Stimulated activated CD8-positive, alpha-beta memory T cell treated with anti-CD3 and anti-CD28 coated beads, Interleukin-4, amount 100 ng/mL, for 48 hours (primary cell): ENCODE results near the gene AJAP1.

Experiments used
- DNase-seq: peaks from one replicate; pipeline ENCODE4 v3.0.0-alpha.2; 2020

The AJAP1 gene

GRCh38 chr1:4684864-4685522, 30.6 kb downstream of the AJAP1 start:
- DNase-seq: no peak

- DNase-seq: no peak
These were observed 31.1 kb downstream of the AJAP1 start for GRCh38 chr1:4685523-4685865.

GRCh38 chr1:4687943-4688342, 33.5 kb downstream of the AJAP1 start:
- no peak for DNase-seq

DNA sequence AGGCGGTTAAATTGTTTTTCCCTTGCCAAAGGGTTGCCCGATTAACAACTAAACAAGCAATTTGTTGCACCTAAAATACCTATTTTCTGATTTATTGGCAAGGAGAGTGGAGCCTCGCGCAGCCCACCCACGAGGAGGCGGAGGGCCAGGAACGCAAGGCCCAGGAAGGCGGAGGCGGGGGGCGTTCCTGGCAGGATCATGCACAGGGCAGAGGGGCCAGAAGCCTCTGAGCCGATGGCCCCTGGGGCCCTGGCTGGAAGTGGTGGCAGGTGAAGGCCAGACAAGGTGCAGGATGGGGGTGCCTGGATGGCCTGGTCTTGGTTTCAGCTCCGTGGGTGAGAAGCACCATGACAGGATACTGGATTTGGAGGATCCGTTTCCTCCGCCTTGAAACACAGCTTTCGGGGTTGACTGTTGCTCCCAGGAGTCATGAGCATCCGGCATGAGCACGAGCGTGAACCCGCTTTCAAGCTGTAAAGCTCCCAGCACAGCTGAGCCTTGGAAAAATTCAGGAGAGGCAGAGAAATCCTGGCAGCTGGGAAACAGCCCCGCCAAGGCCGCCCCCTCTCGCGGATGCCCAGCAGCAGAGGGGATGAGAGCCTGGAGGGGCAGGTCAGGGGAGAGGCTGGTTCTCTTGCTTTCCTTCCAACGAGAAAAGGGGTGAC, 35.0 kb downstream of the AJAP1 start:
- no peak for DNase-seq

GRCh38 chr1:4689941-4690635, 35.7 kb downstream of the AJAP1 start:
- no peak for DNase-seq

- DNase-seq: no peak
These were observed 36.7 kb downstream of the AJAP1 start for GRCh38 chr1:4690951-4691675.

DNA sequence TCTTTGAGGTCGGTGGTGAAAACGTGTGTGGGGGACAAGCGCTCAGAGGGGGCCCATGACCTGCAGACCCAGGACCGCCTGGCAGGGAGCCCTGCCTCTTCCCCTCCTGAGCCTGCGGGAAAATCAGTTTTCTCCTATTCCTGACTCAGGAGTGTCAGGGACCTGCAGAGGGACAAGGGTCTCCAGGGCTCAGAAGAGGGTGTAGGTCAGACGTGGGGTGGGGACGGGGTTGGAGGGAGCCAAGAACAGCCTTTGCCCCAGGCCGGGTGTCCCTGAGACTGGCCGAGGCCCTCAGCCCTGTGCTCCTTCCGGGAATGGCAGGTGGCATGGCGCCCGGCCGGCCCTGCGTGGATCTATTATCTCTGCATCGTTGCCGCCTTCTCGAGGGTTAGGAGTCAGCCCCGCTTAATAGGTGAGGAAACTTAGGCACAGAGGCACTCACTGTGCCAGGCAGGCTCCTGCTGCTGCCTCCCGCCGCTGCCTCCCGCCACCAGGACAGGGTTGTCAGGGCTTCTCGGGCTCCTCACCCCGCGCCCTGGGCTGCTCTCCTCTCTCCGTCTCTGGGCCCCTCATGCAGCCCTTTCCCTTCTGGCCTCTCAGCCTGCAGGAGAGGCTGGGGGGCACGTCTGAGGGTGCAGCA, 37.5 kb downstream of the AJAP1 start:
- no peak for DNase-seq

- DNase-seq: no peak
These were observed 38.0 kb downstream of the AJAP1 start for GRCh38 chr1:4692437-4692836.

DNA sequence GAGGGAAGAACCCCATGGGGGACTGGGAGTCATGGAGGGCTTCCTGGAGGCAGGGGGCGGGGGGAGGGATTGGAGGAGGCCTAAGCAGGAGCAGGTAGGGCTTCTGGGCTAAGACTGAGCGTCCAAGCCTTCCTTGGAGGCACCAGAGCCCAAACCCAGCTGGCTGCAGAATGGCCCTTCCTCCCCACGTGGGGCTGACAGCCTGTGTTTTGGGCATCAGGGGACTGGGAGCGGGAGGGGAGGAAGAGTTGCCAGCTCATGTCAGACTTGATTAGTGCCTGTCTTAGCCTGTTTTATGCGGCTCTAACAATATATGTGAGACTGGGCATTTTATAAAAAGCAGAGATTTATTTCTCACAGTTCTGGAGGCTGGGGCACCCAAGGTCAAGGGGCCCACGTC, 38.9 kb downstream of the AJAP1 start:
- DNase-seq: no peak

- no peak for DNase-seq
These were observed 39.5 kb downstream of the AJAP1 start for GRCh38 chr1:4693891-4694290.

- no peak for DNase-seq
These were observed 40.1 kb downstream of the AJAP1 start for GRCh38 chr1:4694492-4694891.

- no peak for DNase-seq
These were observed 40.8 kb downstream of the AJAP1 start for GRCh38 chr1:4695241-4695640.

GRCh38 chr1:4696161-4696745, 41.8 kb downstream of the AJAP1 start:
- no peak for DNase-seq

- no peak for DNase-seq
These were observed 42.3 kb downstream of the AJAP1 start for GRCh38 chr1:4696753-4697152.

GRCh38 chr1:4697801-4698200, 43.4 kb downstream of the AJAP1 start:
- DNase-seq: no peak

GRCh38 chr1:4698911-4699310, 44.5 kb downstream of the AJAP1 start:
- no peak for DNase-seq

DNA sequence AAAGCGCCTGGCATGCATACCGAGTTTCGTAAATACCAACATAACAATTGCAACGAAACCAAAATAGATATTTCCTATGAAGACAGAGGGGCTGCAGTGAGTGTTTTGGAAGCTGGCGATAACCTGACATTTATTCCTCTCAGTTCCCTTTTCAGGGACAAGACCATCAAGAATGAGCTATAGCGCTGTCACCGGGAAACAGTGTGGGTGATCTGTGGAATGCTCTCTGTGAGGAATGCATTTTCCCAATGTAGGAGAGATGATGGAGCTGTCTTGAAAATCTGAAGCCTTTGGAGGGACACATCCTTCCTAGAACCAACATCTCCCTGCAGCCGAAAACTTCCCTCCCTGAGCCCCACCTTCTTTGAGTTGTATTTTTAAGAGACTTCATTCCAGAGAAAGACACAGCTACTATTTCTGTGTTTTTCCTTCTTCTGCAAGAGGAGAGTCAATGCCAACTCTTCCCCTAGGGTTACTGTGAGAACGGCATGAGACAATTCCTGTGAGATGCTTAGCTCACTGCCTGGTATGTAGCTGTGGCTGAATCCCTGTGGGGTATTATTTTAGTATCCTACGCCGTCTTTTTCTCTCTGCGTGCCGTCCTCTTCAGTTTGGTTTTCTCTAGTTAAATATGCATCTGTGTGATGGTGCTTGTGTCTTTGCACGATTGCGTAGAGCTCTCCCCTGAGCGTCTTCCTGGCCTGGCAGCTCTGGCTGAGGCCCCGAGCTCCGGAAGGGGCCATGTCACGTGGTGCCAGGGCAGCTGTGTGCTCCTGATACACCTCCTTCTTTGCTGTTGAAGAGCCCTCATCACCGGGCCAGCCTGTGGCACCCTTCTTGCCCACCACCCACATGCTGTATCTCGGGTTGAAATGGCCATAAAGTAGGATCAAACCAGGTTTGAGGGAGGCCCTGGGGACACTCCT, 45.2 kb downstream of the AJAP1 start:
- no peak for DNase-seq

- no peak for DNase-seq
These were observed 46.4 kb downstream of the AJAP1 start for GRCh38 chr1:4700801-4701200.

DNA sequence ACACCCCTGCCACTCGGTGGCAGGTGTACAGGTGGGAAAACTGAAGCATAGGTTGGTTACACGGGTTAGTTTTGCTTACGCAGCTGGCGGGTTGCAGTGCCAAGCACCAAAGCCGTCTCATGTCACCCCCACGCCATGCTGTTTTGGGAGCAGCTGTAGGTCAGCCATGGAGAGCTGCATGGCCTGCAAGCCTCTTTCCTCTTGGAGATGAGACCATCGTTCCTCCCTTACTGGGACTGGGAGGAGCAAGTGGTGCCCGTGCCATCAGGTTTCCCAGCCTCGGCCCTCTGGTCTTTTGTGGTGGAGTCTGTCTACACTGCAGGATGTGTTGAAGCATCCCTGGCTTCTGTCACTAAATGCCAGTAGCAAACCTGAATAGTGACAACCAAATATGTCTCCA, 46.9 kb downstream of the AJAP1 start:
- DNase-seq: no peak

DNA sequence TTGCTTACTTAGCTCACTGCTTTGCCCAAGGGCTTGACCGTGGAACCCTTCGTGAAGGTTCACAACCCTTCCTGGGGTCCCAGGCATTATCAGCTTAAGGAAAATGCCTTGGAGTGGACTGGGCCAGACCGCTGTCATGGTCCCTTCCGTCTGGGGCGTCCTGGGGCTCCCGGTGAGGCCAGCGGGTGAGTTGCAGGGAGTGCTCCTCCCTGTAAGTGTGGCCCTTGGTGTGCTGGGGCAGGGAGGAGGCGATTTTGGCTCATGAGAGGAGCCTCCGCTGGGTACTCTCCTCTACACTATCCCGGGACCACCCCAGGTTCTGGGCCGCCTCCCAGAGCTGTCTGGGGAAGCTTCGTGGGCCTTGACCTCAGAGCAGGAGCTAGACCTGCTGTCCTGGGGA, 48.1 kb downstream of the AJAP1 start:
- DNase-seq: no peak

- no peak for DNase-seq
These were observed 48.5 kb downstream of the AJAP1 start for GRCh38 chr1:4702932-4703331.

DNA sequence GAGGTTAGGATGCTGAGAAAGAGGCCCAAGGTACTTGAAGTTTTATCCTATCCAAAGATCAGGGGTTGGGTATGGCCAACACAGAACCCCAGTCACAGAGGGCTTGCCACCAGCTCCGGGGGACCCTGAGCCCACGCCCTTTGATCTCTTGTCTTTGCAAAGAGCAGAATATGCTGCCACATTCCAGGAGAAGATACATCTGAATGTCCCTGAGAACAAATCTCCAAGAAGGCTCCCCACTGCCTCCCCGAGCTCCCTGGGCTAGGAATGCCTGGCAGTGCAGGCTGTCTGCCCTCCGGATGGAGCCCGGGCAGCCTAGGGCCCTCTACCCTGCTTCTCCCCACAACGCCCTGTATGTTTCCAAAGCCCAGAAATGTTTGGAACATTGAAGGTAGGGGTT, 49.2 kb downstream of the AJAP1 start:
- DNase-seq: no peak
